H9 (cell line): ENCODE results near the gene SHB. TPM values are rescaled to one million over a fixed set of nuclear protein-coding genes. Genes with fewer than 3 reads are reported as not detected.

ENCODE experiments used
- DNase-seq: peaks from one replicate; pipeline ENCODE4 v3.0.0-alpha.2; 2017
- H2AFZ ChIP-seq: one replicate; pipeline ENCODE4 v1.6.1; 2013; ENCODE audit warnings: mild to moderate bottlenecking, low read length, control low read depth, moderate library complexity
- H2AK5ac ChIP-seq: 2 replicates; pipeline ENCODE4 v1.6.1; 2013; ENCODE audit warnings: low read length, control low read depth, mixed read lengths; ENCODE audit not compliant: insufficient read length
- H2BK120ac ChIP-seq: one replicate; pipeline ENCODE4 v1.6.1; 2013; ENCODE audit warnings: low read depth, mild to moderate bottlenecking, low read length, control low read depth, inconsistent platforms; ENCODE audit not compliant: poor library complexity, severe bottlenecking
- H2BK12ac ChIP-seq: 2 replicates; pipeline ENCODE4 v1.6.1; 2013; ENCODE audit warnings: low read length, control low read depth, mixed read lengths, low read depth; ENCODE audit not compliant: insufficient read length
- H2BK15ac ChIP-seq: 2 replicates; pipeline ENCODE4 v1.6.1; 2013; ENCODE audit warnings: low read depth, low read length, control low read depth
- H2BK20ac ChIP-seq: one replicate; pipeline ENCODE4 v1.6.1; 2013; ENCODE audit warnings: low read depth, mild to moderate bottlenecking, low read length, control low read depth, inconsistent platforms; ENCODE audit not compliant: poor library complexity, severe bottlenecking
- H2BK5ac ChIP-seq: 2 replicates; pipeline ENCODE4 v1.6.1; 2013; ENCODE audit warnings: low read length, control low read depth, mixed read lengths; ENCODE audit not compliant: insufficient read length
- H3K14ac ChIP-seq: 2 replicates; pipeline ENCODE4 v1.6.1; 2013; ENCODE audit warnings: low read length, control low read depth; ENCODE audit not compliant: insufficient read depth
- H3K18ac ChIP-seq: 2 replicates; pipeline ENCODE4 v1.6.1; 2013; ENCODE audit warnings: low read depth, mild to moderate bottlenecking, mixed read lengths, low read length, control low read depth; ENCODE audit not compliant: insufficient read length
- H3K23ac ChIP-seq: 2 replicates; pipeline ENCODE4 v1.6.1; 2013; ENCODE audit warnings: low read length, control low read depth, mixed read lengths, low read depth; ENCODE audit not compliant: insufficient read length
- H3K23me2 ChIP-seq: 2 replicates; pipeline ENCODE4 v1.6.1; 2013; ENCODE audit warnings: low read depth, mild to moderate bottlenecking, mixed read lengths, low read length, control low read depth; ENCODE audit not compliant: insufficient read length, poor library complexity, severe bottlenecking
- H3K27ac ChIP-seq: 2 replicates; pipeline ENCODE4 v1.5.1; 2013; ENCODE audit warnings: low read length, control low read depth, mixed read lengths, low read depth; ENCODE audit not compliant: insufficient read length
- H3K27me3 ChIP-seq: 2 replicates; pipeline ENCODE4 v1.6.1; 2013; ENCODE audit warnings: low read length, control low read depth, inconsistent platforms; ENCODE audit not compliant: insufficient read depth
- H3K4ac ChIP-seq: 2 replicates; pipeline ENCODE4 v1.6.1; 2013; ENCODE audit warnings: low read depth, mild to moderate bottlenecking, control low read depth, inconsistent platforms, low read length, moderate library complexity
- H3K4me1 ChIP-seq: 2 replicates; pipeline ENCODE4 v1.6.1; 2013; ENCODE audit warnings: low read length, control low read depth, inconsistent platforms; ENCODE audit not compliant: insufficient read depth
- H3K4me2 ChIP-seq: 2 replicates; pipeline ENCODE4 v1.6.1; 2013; ENCODE audit warnings: low read length, control low read depth, mixed read lengths; ENCODE audit not compliant: insufficient read length, insufficient read depth
- H3K56ac ChIP-seq: 2 replicates; pipeline ENCODE4 v1.6.1; 2013; ENCODE audit warnings: low read depth, mild to moderate bottlenecking, mixed read lengths, low read length, control low read depth; ENCODE audit not compliant: insufficient read length
- H3K79me1 ChIP-seq: 2 replicates; pipeline ENCODE4 v1.6.1; 2013; ENCODE audit warnings: low read depth, mild to moderate bottlenecking, moderate library complexity, low read length, control low read depth, inconsistent platforms; ENCODE audit not compliant: insufficient read depth, poor library complexity, severe bottlenecking
- H3K79me2 ChIP-seq: 2 replicates; pipeline ENCODE4 v1.6.1; 2013; ENCODE audit warnings: low read length, control low read depth, inconsistent platforms; ENCODE audit not compliant: insufficient read depth
- H3K9ac ChIP-seq: 2 replicates; pipeline ENCODE4 v1.6.1; 2013; ENCODE audit warnings: low read length, control low read depth, mixed read lengths; ENCODE audit not compliant: insufficient read length; ENCODE audit errors: extremely low read depth
- H3K9me3 ChIP-seq: one replicate; pipeline ENCODE4 v1.6.1; 2013; ENCODE audit warnings: low read depth, low read length, inconsistent platforms; ENCODE audit not compliant: control insufficient read depth
- H3T11ph ChIP-seq: one replicate; pipeline ENCODE4 v1.6.1; 2013; ENCODE audit warnings: mild to moderate bottlenecking, low read length, control low read depth, inconsistent platforms
- H4K20me1 ChIP-seq: one replicate; pipeline ENCODE4 v1.6.1; 2013; ENCODE audit not compliant: control insufficient read depth, insufficient read length, insufficient read depth
- H4K5ac ChIP-seq: 2 replicates; pipeline ENCODE4 v1.6.1; 2013; ENCODE audit warnings: low read depth, mild to moderate bottlenecking, mixed read lengths, low read length, control low read depth; ENCODE audit not compliant: insufficient read length
- H4K8ac ChIP-seq: replicated peaks from 2 replicates; pipeline ENCODE4 v1.6.1; 2013; ENCODE audit warnings: low read length, control low read depth, mixed read lengths, low read depth; ENCODE audit not compliant: insufficient read length
- H4K91ac ChIP-seq: 2 replicates; pipeline ENCODE4 v1.6.1; 2013; ENCODE audit warnings: low read depth, mild to moderate bottlenecking, moderate library complexity, mixed read lengths, low read length, control low read depth; ENCODE audit not compliant: insufficient read length
- H3K27ac Mint-ChIP-seq, 3 experiments: 2 replicates in 2 of 3; 3 replicates in 1 of 3; pipeline ENCODE4 v1.8.0; 2020 to 2021; ENCODE audit warnings: mixed read lengths in 3 of 3, mild to moderate bottlenecking in 1 of 3, moderate library complexity in 1 of 3
- H3K27me3 Mint-ChIP-seq: 2 replicates; pipeline ENCODE4 v1.8.0; 2021; ENCODE audit warnings: low read depth, mild to moderate bottlenecking, moderate library complexity, mixed read lengths
- H3K36me3 Mint-ChIP-seq, 3 experiments: 2 replicates in 2 of 3; 3 replicates in 1 of 3; pipeline ENCODE4 v1.8.0; 2020 to 2021; ENCODE audit warnings: low read depth in 3 of 3, mixed read lengths in 3 of 3; ENCODE audit not compliant: insufficient read depth in 1 of 3
- H3K4me1 Mint-ChIP-seq, 2 experiments: 2 replicates each; pipeline ENCODE4 v1.8.0; 2020; ENCODE audit warnings: mixed read lengths in 2 of 2
- H3K4me3 Mint-ChIP-seq, 2 experiments: 2 replicates in 1 of 2; 3 replicates in 1 of 2; pipeline ENCODE4 v1.8.0; 2020 to 2021; ENCODE audit warnings: mild to moderate bottlenecking in 2 of 2, mixed read lengths in 2 of 2, moderate library complexity in 1 of 2
- H3K9me3 Mint-ChIP-seq, 2 experiments: 2 replicates in 1 of 2; 3 replicates in 1 of 2; pipeline ENCODE4 v1.8.0; 2020; ENCODE audit warnings: mild to moderate bottlenecking in 2 of 2, mixed read lengths in 2 of 2, moderate library complexity in 1 of 2
- WGBS: extraction: QIAGEN DNeasy Blood & Tissue Kit; methylation state at CpG from one replicate; pipeline ENCODE4 v1.1.7; 2013; ENCODE audit warnings: missing lambda C conversion rate, low lambda C conversion rate, mixed read lengths; ENCODE audit not compliant: insufficient read length; ENCODE audit errors: extremely low coverage; 5-methylcytosine and 5-hydroxymethylcytosine counted together
- total RNA-seq: library from RNA; stranded (reverse); gene quantifications from 2 replicates; pipeline ENCODE4 v1.2.1, GENCODE V29; 2021
- TF ChIP-seq, protein P1 (sequence below): fragments of 200-600 bp; sonication (generic); conservative IDR thresholded peaks from 3 replicates; pipeline ENCODE4 v1.8.0; 2021; ENCODE audit warnings: antibody characterized with exemption, mild to moderate bottlenecking

SHB gene
- total RNA-seq, 1 experiment from 2014 or later: 14.6 TPM

GRCh38 chr9:37965116-37965515, 103.9 kb downstream of the SHB start:
- no peak overlapping the region for H3K56ac ChIP-seq
- H2BK120ac ChIP-seq: no peak overlapping the region
- H3T11ph ChIP-seq: no peak overlapping the region
- Mint-ChIP-seq H3K4me1 (peaks cover 19 to 24% of the 10 kb centered on the region in 2 experiments), H3K27me3 (no peaks in the 10 kb centered on the region; the same call in 1 of the 2 replicates), H3K9me3 (no peaks in the 10 kb centered on the region), H3K36me3 (no peaks in the 10 kb centered on the region; a peak in 1 of 7 replicates), H3K27ac (peak overlapping the region in 2 of 3 experiments; percentile 62 to 80; a peak in 4 of 7 replicates), H3K4me3 (no peak overlapping the region)
- H3K4ac ChIP-seq: no peak overlapping the region
- H3K79me2 ChIP-seq: no peaks in the 10 kb centered on the region
- no peaks in the 10 kb centered on the region for H3K4me1 ChIP-seq
- H3K79me1 ChIP-seq: no peaks in the 10 kb centered on the region
- no peak overlapping the region for H2AK5ac ChIP-seq
- H3K14ac ChIP-seq: peak overlapping the region; percentile 18; the same call in 1 of the 2 replicates
- H4K20me1 ChIP-seq: no peaks in the 10 kb centered on the region
- no peak overlapping the region for H3K9ac ChIP-seq
- no peak overlapping the region for H2BK12ac ChIP-seq
- no peaks in the 10 kb centered on the region for H3K23me2 ChIP-seq
- WGBS: no CpG with 5 or more reads among the region's 2 CpGs
- no peak overlapping the region for H2BK5ac ChIP-seq
- H4K8ac ChIP-seq: no peak overlapping the region
- H4K91ac ChIP-seq: no peak overlapping the region
- H3K27me3 ChIP-seq: no peaks in the 10 kb centered on the region
- no peak overlapping the region for H3K18ac ChIP-seq
- H3K27ac ChIP-seq: no peak overlapping the region
- TF ChIP-seq, protein P1, sequence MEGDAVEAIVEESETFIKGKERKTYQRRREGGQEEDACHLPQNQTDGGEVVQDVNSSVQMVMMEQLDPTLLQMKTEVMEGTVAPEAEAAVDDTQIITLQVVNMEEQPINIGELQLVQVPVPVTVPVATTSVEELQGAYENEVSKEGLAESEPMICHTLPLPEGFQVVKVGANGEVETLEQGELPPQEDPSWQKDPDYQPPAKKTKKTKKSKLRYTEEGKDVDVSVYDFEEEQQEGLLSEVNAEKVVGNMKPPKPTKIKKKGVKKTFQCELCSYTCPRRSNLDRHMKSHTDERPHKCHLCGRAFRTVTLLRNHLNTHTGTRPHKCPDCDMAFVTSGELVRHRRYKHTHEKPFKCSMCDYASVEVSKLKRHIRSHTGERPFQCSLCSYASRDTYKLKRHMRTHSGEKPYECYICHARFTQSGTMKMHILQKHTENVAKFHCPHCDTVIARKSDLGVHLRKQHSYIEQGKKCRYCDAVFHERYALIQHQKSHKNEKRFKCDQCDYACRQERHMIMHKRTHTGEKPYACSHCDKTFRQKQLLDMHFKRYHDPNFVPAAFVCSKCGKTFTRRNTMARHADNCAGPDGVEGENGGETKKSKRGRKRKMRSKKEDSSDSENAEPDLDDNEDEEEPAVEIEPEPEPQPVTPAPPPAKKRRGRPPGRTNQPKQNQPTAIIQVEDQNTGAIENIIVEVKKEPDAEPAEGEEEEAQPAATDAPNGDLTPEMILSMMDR: no peak
- H2BK20ac ChIP-seq: no peak overlapping the region
- peak overlapping the region; percentile 70 for H3K23ac ChIP-seq
- no peak for DNase-seq
- no peak overlapping the region for H4K5ac ChIP-seq
- H2AFZ ChIP-seq: no peak overlapping the region
- no peaks in the 10 kb centered on the region for H3K9me3 ChIP-seq
- H3K4me2 ChIP-seq: no peak overlapping the region
- H2BK15ac ChIP-seq: no peak overlapping the region
